H9 (cell line): ENCODE results near the gene ZNF385B. TPM values are rescaled to one million over a fixed set of nuclear protein-coding genes. Genes with fewer than 3 reads are reported as not detected.

Experiments
- DNase-seq: peaks from one replicate; pipeline ENCODE4 v3.0.0-alpha.2; 2017
- H2AFZ ChIP-seq: one replicate; pipeline ENCODE4 v1.6.1; 2013; ENCODE audit warnings: mild to moderate bottlenecking, low read length, control low read depth, moderate library complexity
- H2AK5ac ChIP-seq: 2 replicates; pipeline ENCODE4 v1.6.1; 2013; ENCODE audit warnings: low read length, control low read depth, mixed read lengths; ENCODE audit not compliant: insufficient read length
- H2BK120ac ChIP-seq: one replicate; pipeline ENCODE4 v1.6.1; 2013; ENCODE audit warnings: low read depth, mild to moderate bottlenecking, low read length, control low read depth, inconsistent platforms; ENCODE audit not compliant: poor library complexity, severe bottlenecking
- H2BK12ac ChIP-seq: 2 replicates; pipeline ENCODE4 v1.6.1; 2013; ENCODE audit warnings: low read length, control low read depth, mixed read lengths, low read depth; ENCODE audit not compliant: insufficient read length
- H2BK15ac ChIP-seq: 2 replicates; pipeline ENCODE4 v1.6.1; 2013; ENCODE audit warnings: low read depth, low read length, control low read depth
- H2BK20ac ChIP-seq: one replicate; pipeline ENCODE4 v1.6.1; 2013; ENCODE audit warnings: low read depth, mild to moderate bottlenecking, low read length, control low read depth, inconsistent platforms; ENCODE audit not compliant: poor library complexity, severe bottlenecking
- H2BK5ac ChIP-seq: 2 replicates; pipeline ENCODE4 v1.6.1; 2013; ENCODE audit warnings: low read length, control low read depth, mixed read lengths; ENCODE audit not compliant: insufficient read length
- H3K14ac ChIP-seq: 2 replicates; pipeline ENCODE4 v1.6.1; 2013; ENCODE audit warnings: low read length, control low read depth; ENCODE audit not compliant: insufficient read depth
- H3K18ac ChIP-seq: 2 replicates; pipeline ENCODE4 v1.6.1; 2013; ENCODE audit warnings: low read depth, mild to moderate bottlenecking, mixed read lengths, low read length, control low read depth; ENCODE audit not compliant: insufficient read length
- H3K23ac ChIP-seq: 2 replicates; pipeline ENCODE4 v1.6.1; 2013; ENCODE audit warnings: low read length, control low read depth, mixed read lengths, low read depth; ENCODE audit not compliant: insufficient read length
- H3K23me2 ChIP-seq: 2 replicates; pipeline ENCODE4 v1.6.1; 2013; ENCODE audit warnings: low read depth, mild to moderate bottlenecking, mixed read lengths, low read length, control low read depth; ENCODE audit not compliant: insufficient read length, poor library complexity, severe bottlenecking
- H3K27ac ChIP-seq: 2 replicates; pipeline ENCODE4 v1.5.1; 2013; ENCODE audit warnings: low read length, control low read depth, mixed read lengths, low read depth; ENCODE audit not compliant: insufficient read length
- H3K27me3 ChIP-seq: 2 replicates; pipeline ENCODE4 v1.6.1; 2013; ENCODE audit warnings: low read length, control low read depth, inconsistent platforms; ENCODE audit not compliant: insufficient read depth
- H3K4ac ChIP-seq: 2 replicates; pipeline ENCODE4 v1.6.1; 2013; ENCODE audit warnings: low read depth, mild to moderate bottlenecking, control low read depth, inconsistent platforms, low read length, moderate library complexity
- H3K4me1 ChIP-seq: 2 replicates; pipeline ENCODE4 v1.6.1; 2013; ENCODE audit warnings: low read length, control low read depth, inconsistent platforms; ENCODE audit not compliant: insufficient read depth
- H3K4me2 ChIP-seq: 2 replicates; pipeline ENCODE4 v1.6.1; 2013; ENCODE audit warnings: low read length, control low read depth, mixed read lengths; ENCODE audit not compliant: insufficient read length, insufficient read depth
- H3K56ac ChIP-seq: 2 replicates; pipeline ENCODE4 v1.6.1; 2013; ENCODE audit warnings: low read depth, mild to moderate bottlenecking, mixed read lengths, low read length, control low read depth; ENCODE audit not compliant: insufficient read length
- H3K79me1 ChIP-seq: 2 replicates; pipeline ENCODE4 v1.6.1; 2013; ENCODE audit warnings: low read depth, mild to moderate bottlenecking, moderate library complexity, low read length, control low read depth, inconsistent platforms; ENCODE audit not compliant: insufficient read depth, poor library complexity, severe bottlenecking
- H3K79me2 ChIP-seq: 2 replicates; pipeline ENCODE4 v1.6.1; 2013; ENCODE audit warnings: low read length, control low read depth, inconsistent platforms; ENCODE audit not compliant: insufficient read depth
- H3K9ac ChIP-seq: 2 replicates; pipeline ENCODE4 v1.6.1; 2013; ENCODE audit warnings: low read length, control low read depth, mixed read lengths; ENCODE audit not compliant: insufficient read length; ENCODE audit errors: extremely low read depth
- H3K9me3 ChIP-seq: one replicate; pipeline ENCODE4 v1.6.1; 2013; ENCODE audit warnings: low read depth, low read length, inconsistent platforms; ENCODE audit not compliant: control insufficient read depth
- H3T11ph ChIP-seq: one replicate; pipeline ENCODE4 v1.6.1; 2013; ENCODE audit warnings: mild to moderate bottlenecking, low read length, control low read depth, inconsistent platforms
- H4K20me1 ChIP-seq: one replicate; pipeline ENCODE4 v1.6.1; 2013; ENCODE audit not compliant: control insufficient read depth, insufficient read length, insufficient read depth
- H4K5ac ChIP-seq: 2 replicates; pipeline ENCODE4 v1.6.1; 2013; ENCODE audit warnings: low read depth, mild to moderate bottlenecking, mixed read lengths, low read length, control low read depth; ENCODE audit not compliant: insufficient read length
- H4K8ac ChIP-seq: replicated peaks from 2 replicates; pipeline ENCODE4 v1.6.1; 2013; ENCODE audit warnings: low read length, control low read depth, mixed read lengths, low read depth; ENCODE audit not compliant: insufficient read length
- H4K91ac ChIP-seq: 2 replicates; pipeline ENCODE4 v1.6.1; 2013; ENCODE audit warnings: low read depth, mild to moderate bottlenecking, moderate library complexity, mixed read lengths, low read length, control low read depth; ENCODE audit not compliant: insufficient read length
- H3K27ac Mint-ChIP-seq, 3 experiments: 2 replicates in 2 of 3; 3 replicates in 1 of 3; pipeline ENCODE4 v1.8.0; 2020 to 2021; ENCODE audit warnings: mixed read lengths in 3 of 3, mild to moderate bottlenecking in 1 of 3, moderate library complexity in 1 of 3
- H3K27me3 Mint-ChIP-seq: 2 replicates; pipeline ENCODE4 v1.8.0; 2021; ENCODE audit warnings: low read depth, mild to moderate bottlenecking, moderate library complexity, mixed read lengths
- H3K36me3 Mint-ChIP-seq, 3 experiments: 2 replicates in 2 of 3; 3 replicates in 1 of 3; pipeline ENCODE4 v1.8.0; 2020 to 2021; ENCODE audit warnings: low read depth in 3 of 3, mixed read lengths in 3 of 3; ENCODE audit not compliant: insufficient read depth in 1 of 3
- H3K4me1 Mint-ChIP-seq, 2 experiments: 2 replicates each; pipeline ENCODE4 v1.8.0; 2020; ENCODE audit warnings: mixed read lengths in 2 of 2
- H3K4me3 Mint-ChIP-seq, 2 experiments: 2 replicates in 1 of 2; 3 replicates in 1 of 2; pipeline ENCODE4 v1.8.0; 2020 to 2021; ENCODE audit warnings: mild to moderate bottlenecking in 2 of 2, mixed read lengths in 2 of 2, moderate library complexity in 1 of 2
- H3K9me3 Mint-ChIP-seq, 2 experiments: 2 replicates in 1 of 2; 3 replicates in 1 of 2; pipeline ENCODE4 v1.8.0; 2020; ENCODE audit warnings: mild to moderate bottlenecking in 2 of 2, mixed read lengths in 2 of 2, moderate library complexity in 1 of 2
- CTCF ChIP-seq: fragments of 200-600 bp; sonication (generic); conservative IDR thresholded peaks from 3 replicates; pipeline ENCODE4 v1.8.0; 2021; ENCODE audit warnings: antibody characterized with exemption, mild to moderate bottlenecking
- WGBS: extraction: QIAGEN DNeasy Blood & Tissue Kit; methylation state at CpG from one replicate; pipeline ENCODE4 v1.1.7; 2013; ENCODE audit warnings: missing lambda C conversion rate, low lambda C conversion rate, mixed read lengths; ENCODE audit not compliant: insufficient read length; ENCODE audit errors: extremely low coverage; 5-methylcytosine and 5-hydroxymethylcytosine counted together
- total RNA-seq: library from RNA; stranded (reverse); gene quantifications from 2 replicates; pipeline ENCODE4 v1.2.1, GENCODE V29; 2021

ZNF385B gene
- total RNA-seq, 1 experiment from 2014 or later: 2.1 TPM

DNA sequence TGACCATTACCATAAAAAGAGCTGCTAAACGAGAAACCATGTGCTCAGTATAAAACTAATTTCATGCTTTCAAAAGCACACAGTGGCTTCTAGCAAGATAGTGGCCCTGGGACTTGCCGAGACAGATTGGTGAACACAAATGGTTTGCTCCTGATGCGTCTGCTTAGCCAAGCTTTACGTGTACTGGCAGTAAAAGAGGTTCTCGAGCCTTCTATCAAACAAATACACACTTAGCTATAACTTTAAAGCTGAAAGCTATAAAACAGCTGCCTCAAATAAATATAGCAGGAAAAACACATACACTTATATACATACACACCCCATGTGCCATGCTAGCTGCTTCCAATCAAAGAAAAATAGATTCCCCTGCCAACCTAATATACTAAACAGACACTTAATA, 117.0 kb downstream of the ZNF385B start:
- Histone ChIP-seq H3K27me3 (no peaks in the 10 kb centered on the region), H2AK5ac (no peak overlapping the region), H3T11ph (no peak overlapping the region), H4K8ac (no peak overlapping the region), H3K23me2 (no peaks in the 10 kb centered on the region), H2AFZ (no peak overlapping the region), H3K79me1 (no peaks in the 10 kb centered on the region), H4K91ac (no peak overlapping the region), H3K56ac (no peak overlapping the region), H3K4me1 (no peaks in the 10 kb centered on the region), H3K23ac (no peak overlapping the region), H3K4me2 (no peak overlapping the region), H3K27ac (no peak overlapping the region), H3K9ac (no peak overlapping the region), H4K5ac (no peak overlapping the region), H3K79me2 (no peaks in the 10 kb centered on the region), H3K4ac (no peak overlapping the region), H2BK5ac (no peak overlapping the region), H4K20me1 (no peaks in the 10 kb centered on the region), H3K9me3 (no peaks in the 10 kb centered on the region), H2BK20ac (no peak overlapping the region), H2BK15ac (no peak overlapping the region), H3K18ac (no peak overlapping the region), H3K14ac (no peak overlapping the region), H2BK120ac (no peak overlapping the region), H2BK12ac (no peak overlapping the region)
- no peak for TF ChIP-seq CTCF
- Mint-ChIP-seq H3K27ac (no peak overlapping the region), H3K4me3 (no peak overlapping the region), H3K27me3 (no peaks in the 10 kb centered on the region), H3K9me3 (no peaks in the 10 kb centered on the region), H3K4me1 (no peaks in the 10 kb centered on the region), H3K36me3 (no peaks in the 10 kb centered on the region)
- WGBS: no CpG with 5 or more reads among the region's 5 CpGs
- DNase-seq: no peak
